ENCODE results near the gene VGLL4. TPM values are rescaled to one million over a fixed set of nuclear protein-coding genes. Genes with fewer than 3 reads are reported as not detected.

Gene VGLL4
- polyA plus RNA-seq, 4 donors: 26.6 to 54.8 (median 38.4) TPM

DNA sequence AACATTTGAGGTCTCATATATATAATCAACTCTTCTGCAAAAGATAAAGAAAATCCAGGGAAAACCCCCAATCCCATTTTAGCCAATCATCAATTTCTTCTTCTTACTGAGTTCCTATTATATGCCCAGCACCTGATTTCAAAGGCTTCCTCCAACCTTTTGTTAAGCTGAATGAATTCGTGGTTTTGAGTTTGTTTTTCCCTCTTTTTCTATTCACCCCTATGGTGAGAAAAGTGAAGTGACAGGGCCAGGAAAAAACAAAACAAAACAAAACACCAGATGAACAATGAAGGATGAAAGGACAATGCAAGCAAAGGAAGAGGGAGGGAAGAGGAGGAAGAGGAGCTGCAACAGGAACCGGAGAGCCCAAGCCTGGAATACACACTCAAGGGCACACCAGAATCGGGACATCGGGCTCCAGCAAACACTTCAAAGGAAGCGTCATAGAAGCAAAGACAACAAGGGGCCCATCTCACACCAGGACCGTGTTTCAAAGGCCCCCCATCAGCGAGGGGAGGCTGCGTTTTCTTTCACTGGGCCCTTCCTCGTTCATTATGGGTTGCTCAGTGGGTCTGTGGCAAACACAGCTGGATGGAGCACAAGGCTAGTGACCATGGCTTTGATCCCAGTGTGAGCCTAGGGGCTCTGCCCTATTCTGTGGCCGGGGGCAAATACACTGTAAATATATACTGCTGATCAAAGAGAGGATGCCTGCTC, 50.2 kb downstream of the VGLL4 start:
- FAIRE-seq: no peak
- peaks cover 0 to 15% (median 5%) of the 10 kb centered on the region in 3 donors for H3K4me1 ChIP-seq (ENCODE audit: control insufficient read depth in 3 of 3, insufficient read depth in 2 of 3, low read depth in 1 of 3, low read length in 2 of 3)

GRCh38 chr3:11592445-11593298, 51.0 kb downstream of the VGLL4 start:
- peaks cover 0 to 3% of the 10 kb centered on the region in 2 donors for H3K9me3 ChIP-seq (ENCODE audit: control insufficient read depth in 2 of 2, insufficient read depth in 1 of 2, low read depth in 1 of 2, low read length in 1 of 2)
- WGBS, 3 donors: 62 to 84% (median 82%) methylated on average over 14 of the region's 14 CpGs
- peaks cover 0 to 22% (median 2%) of the 10 kb centered on the region in 3 donors for H3K36me3 ChIP-seq (ENCODE audit: control insufficient read depth in 3 of 3, insufficient read depth in 2 of 3, low read depth in 1 of 3, low read length in 3 of 3)
- no peak for FAIRE-seq
- no peaks in the 10 kb centered on the region for H3K27me3 ChIP-seq (ENCODE audit: control insufficient read depth in 3 of 3, insufficient read depth in 3 of 3, low read length in 3 of 3)
- peak overlapping the region in 2 of 3 donors; percentile 52 to 73 for H3K27ac ChIP-seq (ENCODE audit: low read depth in 1 of 3, low read length in 2 of 3)
- no peak for DNase-seq
- H3K4me3 ChIP-seq (ENCODE audit: low read depth in 1 of 3, low read length in 3 of 3): no peak overlapping the region
- H3K4me1 ChIP-seq (ENCODE audit: control insufficient read depth in 3 of 3, insufficient read depth in 2 of 3, low read depth in 1 of 3, low read length in 2 of 3): peaks cover 0 to 15% (median 5%) of the 10 kb centered on the region in 3 donors

More for the DNA sequence above, 50.2 kb downstream of the VGLL4 start:
- Histone ChIP-seq H3K36me3 (ENCODE audit: control insufficient read depth in 3 of 3, insufficient read depth in 2 of 3, low read depth in 1 of 3, low read length in 3 of 3) (peaks cover 0 to 20% (median 3%) of the 10 kb centered on the region in 3 donors), H3K4me3 (ENCODE audit: low read depth in 1 of 3, low read length in 3 of 3) (no peak overlapping the region), H3K27ac (ENCODE audit: low read depth in 1 of 3, low read length in 2 of 3) (peak overlapping the region in 1 of 3 donors; percentile 3), H3K27me3 (ENCODE audit: control insufficient read depth in 3 of 3, insufficient read depth in 3 of 3, low read length in 3 of 3) (no peaks in the 10 kb centered on the region), H3K9me3 (ENCODE audit: control insufficient read depth in 2 of 2, insufficient read depth in 1 of 2, low read depth in 1 of 2, low read length in 1 of 2) (peaks cover 0 to 7% of the 10 kb centered on the region in 2 donors)
- 79 to 89% (median 87%) methylated on average over 10 of the region's 10 CpGs for WGBS, 3 donors
- DNase-seq: no peak

GRCh38 chr3:11591391-11592282, 52.1 kb downstream of the VGLL4 start:
- DNase-seq: peak in 1 of 2 donors; percentile 44
- no peak for FAIRE-seq

GRCh38 chr3:11591002-11591355, 52.7 kb downstream of the VGLL4 start:
- no peak for DNase-seq
- H3K4me1 ChIP-seq (ENCODE audit: control insufficient read depth in 3 of 3, insufficient read depth in 2 of 3, low read depth in 1 of 3, low read length in 2 of 3): peaks cover 0 to 15% (median 5%) of the 10 kb centered on the region in 3 donors
- 45 to 53% (median 46%) methylated on average over 7 of the region's 7 CpGs for WGBS, 3 donors

More at GRCh38 chr3:11591391-11592282, 52.1 kb downstream of the VGLL4 start:
- no peaks in the 10 kb centered on the region for H3K27me3 ChIP-seq (ENCODE audit: control insufficient read depth in 3 of 3, insufficient read depth in 3 of 3, low read length in 3 of 3)
- H3K4me1 ChIP-seq (ENCODE audit: control insufficient read depth in 3 of 3, insufficient read depth in 2 of 3, low read depth in 1 of 3, low read length in 2 of 3): peaks cover 0 to 15% (median 5%) of the 10 kb centered on the region in 3 donors
- H3K9me3 ChIP-seq (ENCODE audit: control insufficient read depth in 2 of 2, insufficient read depth in 1 of 2, low read depth in 1 of 2, low read length in 1 of 2): no peaks in the 10 kb centered on the region
- 16 to 31% (median 27%) methylated on average over 9 of the region's 9 CpGs for WGBS, 3 donors
- peaks cover 0 to 22% (median 0%) of the 10 kb centered on the region in 3 donors for H3K36me3 ChIP-seq (ENCODE audit: control insufficient read depth in 3 of 3, insufficient read depth in 2 of 3, low read depth in 1 of 3, low read length in 3 of 3)
- peak overlapping the region in 2 of 3 donors; percentile 52 to 73 for H3K27ac ChIP-seq (ENCODE audit: low read depth in 1 of 3, low read length in 2 of 3)
- H3K4me3 ChIP-seq (ENCODE audit: low read depth in 1 of 3, low read length in 3 of 3): no peak overlapping the region

DNA sequence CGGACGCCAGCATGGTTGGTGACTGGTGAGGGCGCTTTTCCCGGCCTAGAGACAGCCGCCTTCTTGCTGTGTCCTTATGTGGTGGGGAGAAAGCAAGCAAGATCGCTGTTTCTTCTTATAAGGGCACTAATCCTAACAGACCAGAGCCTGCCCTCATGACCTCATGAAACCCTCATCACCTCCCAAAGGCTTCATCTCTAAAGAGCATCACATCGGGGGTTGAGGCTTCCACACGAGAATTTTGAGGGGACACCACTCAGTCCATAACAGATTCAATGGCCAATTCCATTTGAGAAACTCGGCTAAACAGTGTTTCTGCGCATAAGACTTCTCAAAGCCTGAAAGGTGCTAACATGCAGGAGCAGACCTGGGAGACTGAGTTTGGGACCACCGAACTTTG, 54.0 kb downstream of the VGLL4 start:
- 84 to 85% (median 84%) methylated on average over 11 of the region's 11 CpGs for WGBS, 3 donors

More at GRCh38 chr3:11591002-11591355, 52.7 kb downstream of the VGLL4 start:
- no peak for FAIRE-seq
- Histone ChIP-seq H3K9me3 (ENCODE audit: control insufficient read depth in 2 of 2, insufficient read depth in 1 of 2, low read depth in 1 of 2, low read length in 1 of 2) (no peaks in the 10 kb centered on the region), H3K36me3 (ENCODE audit: control insufficient read depth in 3 of 3, insufficient read depth in 2 of 3, low read depth in 1 of 3, low read length in 3 of 3) (peaks cover 0 to 22% (median 0%) of the 10 kb centered on the region in 3 donors), H3K27ac (ENCODE audit: low read depth in 1 of 3, low read length in 2 of 3) (peak overlapping the region in 2 of 3 donors; percentile 36 to 52), H3K27me3 (ENCODE audit: control insufficient read depth in 3 of 3, insufficient read depth in 3 of 3, low read length in 3 of 3) (no peaks in the 10 kb centered on the region), H3K4me3 (ENCODE audit: low read depth in 1 of 3, low read length in 3 of 3) (no peak overlapping the region)

GRCh38 chr3:11588755-11589154, 55.0 kb downstream of the VGLL4 start:
- WGBS, 3 donors: 57 to 69% (median 67%) methylated on average over 3 of the region's 3 CpGs
- Histone ChIP-seq H3K4me1 (ENCODE audit: control insufficient read depth in 3 of 3, insufficient read depth in 2 of 3, low read depth in 1 of 3, low read length in 2 of 3) (peaks cover 0 to 16% (median 5%) of the 10 kb centered on the region in 3 donors), H3K9me3 (ENCODE audit: control insufficient read depth in 2 of 2, insufficient read depth in 1 of 2, low read depth in 1 of 2, low read length in 1 of 2) (no peaks in the 10 kb centered on the region), H3K4me3 (ENCODE audit: low read depth in 1 of 3, low read length in 3 of 3) (no peak overlapping the region), H3K36me3 (ENCODE audit: control insufficient read depth in 3 of 3, insufficient read depth in 2 of 3, low read depth in 1 of 3, low read length in 3 of 3) (peaks cover 0 to 21% (median 0%) of the 10 kb centered on the region in 3 donors), H3K27me3 (ENCODE audit: control insufficient read depth in 3 of 3, insufficient read depth in 3 of 3, low read length in 3 of 3) (no peaks in the 10 kb centered on the region), H3K27ac (ENCODE audit: low read depth in 1 of 3, low read length in 2 of 3) (no peak overlapping the region)
- DNase-seq (no peak), FAIRE-seq (no peak)

More for the DNA sequence above, 54.0 kb downstream of the VGLL4 start:
- Histone ChIP-seq H3K9me3 (ENCODE audit: control insufficient read depth in 2 of 2, insufficient read depth in 1 of 2, low read depth in 1 of 2, low read length in 1 of 2) (no peaks in the 10 kb centered on the region), H3K36me3 (ENCODE audit: control insufficient read depth in 3 of 3, insufficient read depth in 2 of 3, low read depth in 1 of 3, low read length in 3 of 3) (peaks cover 0 to 22% (median 0%) of the 10 kb centered on the region in 3 donors), H3K4me3 (ENCODE audit: low read depth in 1 of 3, low read length in 3 of 3) (no peak overlapping the region), H3K27ac (ENCODE audit: low read depth in 1 of 3, low read length in 2 of 3) (no peak overlapping the region), H3K27me3 (ENCODE audit: control insufficient read depth in 3 of 3, insufficient read depth in 3 of 3, low read length in 3 of 3) (no peaks in the 10 kb centered on the region), H3K4me1 (ENCODE audit: control insufficient read depth in 3 of 3, insufficient read depth in 2 of 3, low read depth in 1 of 3, low read length in 2 of 3) (peaks cover 0 to 15% (median 5%) of the 10 kb centered on the region in 3 donors)
- no peak for FAIRE-seq
- no peak for DNase-seq

DNA sequence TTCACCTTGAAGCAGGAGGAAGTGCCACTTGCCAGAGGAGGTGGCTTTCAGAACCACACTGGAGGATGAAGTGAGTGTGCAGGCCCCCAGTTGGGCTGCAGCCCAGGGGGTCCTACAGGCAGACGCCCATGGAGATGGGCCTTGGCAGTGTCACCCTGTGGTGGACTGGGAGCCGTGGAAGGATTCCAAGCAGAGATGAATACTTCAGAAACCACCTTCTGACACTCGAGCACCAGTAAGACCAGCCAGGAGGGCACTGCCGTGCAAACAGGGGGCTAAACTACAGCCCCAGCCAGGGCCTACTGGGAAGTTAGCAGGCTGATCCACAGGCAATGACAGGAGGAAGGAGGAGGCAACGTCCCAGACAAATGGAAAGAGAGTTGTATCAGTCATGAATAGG, 55.4 kb downstream of the VGLL4 start:
- 84 to 90% (median 86%) methylated on average over 5 of the region's 5 CpGs for WGBS, 3 donors
- no peaks in the 10 kb centered on the region for H3K27me3 ChIP-seq (ENCODE audit: control insufficient read depth in 3 of 3, insufficient read depth in 3 of 3, low read length in 3 of 3)
- H3K9me3 ChIP-seq (ENCODE audit: control insufficient read depth in 2 of 2, insufficient read depth in 1 of 2, low read depth in 1 of 2, low read length in 1 of 2): no peaks in the 10 kb centered on the region
- peaks cover 3 to 20% (median 5%) of the 10 kb centered on the region in 3 donors for H3K4me1 ChIP-seq (ENCODE audit: control insufficient read depth in 3 of 3, insufficient read depth in 2 of 3, low read depth in 1 of 3, low read length in 2 of 3)
- no peak overlapping the region for H3K4me3 ChIP-seq (ENCODE audit: low read depth in 1 of 3, low read length in 3 of 3)
- FAIRE-seq (no peak), DNase-seq (no peak)
- H3K36me3 ChIP-seq (ENCODE audit: control insufficient read depth in 3 of 3, insufficient read depth in 2 of 3, low read depth in 1 of 3, low read length in 3 of 3): peaks cover 0 to 18% (median 0%) of the 10 kb centered on the region in 3 donors
- H3K27ac ChIP-seq (ENCODE audit: low read depth in 1 of 3, low read length in 2 of 3): peak overlapping the region in 1 of 3 donors; percentile 40

Data from small intestine (tissue), 7 donors.